ENCODE data around the gene TNK1.
"Not testable (repeated sequence)": the region's sequence is repeated elsewhere in the genome, so short reads cannot be mapped to it uniquely, and the experiment has no call there.

Gene TNK1

GRCh38 chr17:7355573-7355972 is 25.3 kb upstream of the TNK1 start:
- no peak for DNase-seq (ENCODE audit: low spot score)

GRCh38 chr17:7356072-7356549 is 24.8 kb upstream of the TNK1 start:
- DNase-seq (ENCODE audit: low spot score): no peak

- no peak for DNase-seq (ENCODE audit: low spot score)
Measured at GRCh38 chr17:7356756-7357155, 24.1 kb upstream of the TNK1 start.

- no peak for DNase-seq (ENCODE audit: low spot score)
Measured at GRCh38 chr17:7357381-7357780, 23.5 kb upstream of the TNK1 start.

- DNase-seq (ENCODE audit: low spot score): no peak
Measured at GRCh38 chr17:7361906-7362305, 19.0 kb upstream of the TNK1 start.

GRCh38 chr17:7363311-7363710 is 17.6 kb upstream of the TNK1 start:
- no peak for DNase-seq (ENCODE audit: low spot score)

GRCh38 chr17:7365963-7366362 is 14.9 kb upstream of the TNK1 start:
- DNase-seq (ENCODE audit: low spot score): not testable (repeated sequence)

- no peak for DNase-seq (ENCODE audit: low spot score)
Measured at GRCh38 chr17:7367083-7367482, 13.8 kb upstream of the TNK1 start.

GRCh38 chr17:7367918-7368598 is 12.8 kb upstream of the TNK1 start:
- DNase-seq (ENCODE audit: low spot score): no peak

GRCh38 chr17:7368599-7368994 is 12.3 kb upstream of the TNK1 start:
- not testable (repeated sequence) for DNase-seq (ENCODE audit: low spot score)

GRCh38 chr17:7369825-7370224 is 11.1 kb upstream of the TNK1 start:
- no peak for DNase-seq (ENCODE audit: low spot score)

GRCh38 chr17:7370853-7371252 is 10.0 kb upstream of the TNK1 start:
- DNase-seq (ENCODE audit: low spot score): no peak

GRCh38 chr17:7374353-7374752 is 6.5 kb upstream of the TNK1 start:
- DNase-seq (ENCODE audit: low spot score): no peak

GRCh38 chr17:7379134-7379533 is 1.8 kb upstream of the TNK1 start:
- DNase-seq (ENCODE audit: low spot score): no peak

GRCh38 chr17:7380321-7380720 is 568 bp upstream of the TNK1 start:
- no peak for DNase-seq (ENCODE audit: low spot score)

- no peak for DNase-seq (ENCODE audit: low spot score)
Measured at GRCh38 chr17:7382901-7383300, 2.0 kb downstream of the TNK1 start.

GRCh38 chr17:7383371-7383741 is 2.5 kb downstream of the TNK1 start:
- no peak for DNase-seq (ENCODE audit: low spot score)

- DNase-seq (ENCODE audit: low spot score): no peak
Measured at GRCh38 chr17:7383742-7384488, 3.0 kb downstream of the TNK1 start.

GRCh38 chr17:7384489-7385081 is 3.7 kb downstream of the TNK1 start:
- DNase-seq (ENCODE audit: low spot score): no peak

GRCh38 chr17:7388856-7389255 is 8.0 kb downstream of the TNK1 start:
- DNase-seq (ENCODE audit: low spot score): no peak

- DNase-seq (ENCODE audit: low spot score): no peak
Measured at GRCh38 chr17:7389924-7390910, 9.3 kb downstream of the TNK1 start.

- no peak for DNase-seq (ENCODE audit: low spot score)
Measured at GRCh38 chr17:7391307-7391706, 10.4 kb downstream of the TNK1 start.
